Right cardiac atrium (tissue), 5 donors: Measurements from ENCODE around the gene ZNF431. TPM values are rescaled to one million over a fixed set of nuclear protein-coding genes. Genes with fewer than 3 reads are reported as not detected.

Source experiments
- ATAC-seq, 2 donors: fragments of 200-7000 bp; cut with Tn5 transposase; one replicate each; pipeline versions ENCODE4 v1.8.0 to v1.9.1; 2020; ENCODE audit warnings: moderate library complexity in 2 of 2, mild to moderate bottlenecking in 1 of 2
- DNase-seq, 3 donors: peaks; one replicate each; pipeline ENCODE4 v3.0.0-alpha.2; 2020
- H3K27ac ChIP-seq: one replicate; pipeline ENCODE4 v1.5.1; 2013; ENCODE audit warnings: mild to moderate bottlenecking, low read length, control low read depth, moderate library complexity
- H3K27me3 ChIP-seq: one replicate; pipeline ENCODE4 v1.6.1; 2013; ENCODE audit not compliant: control insufficient read depth, insufficient read depth
- H3K4me1 ChIP-seq: one replicate; pipeline ENCODE4 v1.6.1; 2013; ENCODE audit warnings: low read length; ENCODE audit not compliant: control insufficient read depth, insufficient read depth
- H3K4me3 ChIP-seq: one replicate; pipeline ENCODE4 v1.5.1; 2013; ENCODE audit warnings: low read length, control low read depth
- H3K9me3 ChIP-seq: one replicate; pipeline ENCODE4 v1.6.1; 2013; ENCODE audit warnings: low read length; ENCODE audit not compliant: control insufficient read depth
- WGBS: extraction: QIAGEN DNeasy Blood & Tissue Kit; methylation state at CpG from one replicate; pipeline ENCODE4 v1.1.7; 2013; 5-methylcytosine and 5-hydroxymethylcytosine counted together
- intact Hi-C, 4 donors: fragments of 100-400 bp; cut with DNase I; formaldehyde crosslinking; loops; one replicate each; pipeline versions ENCODE4 v1.11.0 to v1.14.0; 2022 to 2023
- polyA plus RNA-seq: library from polyadenylated mRNA; stranded (reverse); fragments of 200-250 nt; gene quantifications from one replicate; pipeline ENCODE4 v1.2.3, GENCODE V29; 2013
- total RNA-seq, 4 donors: library from RNA; stranded (reverse); fragmentation: NEBNext Ultra II Directional; extraction: Animal tissue kit (Norgen Biotek cat#: 25700); gene quantifications; one replicate each; pipeline ENCODE4 v1.2.1, GENCODE V29; 2021
- donor health status: healthy with polysubstance abuse.
- donor health status: DM: no; HTN: yes; CAD: no.
- donor health status: DM: no; HTN: no; CAD: no.
- donor health status: DM: no; HTN: yes; CAD: no; lungs with severe emphysema.
- donor health status: DM: yes; HTN: yes; CAD: no.

Gene ZNF431
- total and polyA plus RNA-seq, 5 donors: 6.2 to 12.5 (median 9.2) TPM

- Histone ChIP-seq H3K27ac (no peak overlapping the region), H3K4me3 (no peak overlapping the region), H3K9me3 (no peaks in the 10 kb centered on the region), H3K27me3 (no peaks in the 10 kb centered on the region), H3K4me1 (no peaks in the 10 kb centered on the region)
- WGBS: 91% methylated on average over 1 of the region's 1 CpG
- DNase-seq (no peak), ATAC-seq (no peak)
- intact Hi-C loops: no loop called here
These were observed 5.7 kb downstream of the ZNF431 start for GRCh38 chr19:21147540-21147939.

- ATAC-seq: no peak
These were observed 6.8 kb downstream of the ZNF431 start for GRCh38 chr19:21148681-21149080.

GRCh38 chr19:21149877-21150276, 8.0 kb downstream of the ZNF431 start:
- intact Hi-C loops: no loop called here
- Histone ChIP-seq H3K27ac (no peak overlapping the region), H3K27me3 (no peaks in the 10 kb centered on the region), H3K4me3 (no peak overlapping the region), H3K4me1 (no peaks in the 10 kb centered on the region), H3K9me3 (no peaks in the 10 kb centered on the region)
- ATAC-seq (no peak), DNase-seq (no peak)
- WGBS: 97% methylated on average over 6 of the region's 6 CpGs

More at GRCh38 chr19:21148681-21149080, 6.8 kb downstream of the ZNF431 start:
- no peak for DNase-seq
- intact Hi-C loops: no loop called here
- H3K9me3 ChIP-seq: no peaks in the 10 kb centered on the region
- no peak overlapping the region for H3K27ac ChIP-seq
- H3K4me3 ChIP-seq: no peak overlapping the region
- no peaks in the 10 kb centered on the region for H3K4me1 ChIP-seq
- no peaks in the 10 kb centered on the region for H3K27me3 ChIP-seq

- Histone ChIP-seq H3K4me1 (no peaks in the 10 kb centered on the region), H3K4me3 (no peak overlapping the region), H3K27ac (no peak overlapping the region), H3K27me3 (no peaks in the 10 kb centered on the region), H3K9me3 (no peaks in the 10 kb centered on the region)
- intact Hi-C loops: no loop called here
- WGBS: 94% methylated on average over 1 of the region's 1 CpG
- no peak for DNase-seq
- no peak for ATAC-seq
These were observed 9.6 kb downstream of the ZNF431 start for GRCh38 chr19:21151460-21151859.

GRCh38 chr19:21158523-21159135, 16.8 kb downstream of the ZNF431 start:
- intact Hi-C loops: no loop called here
- ATAC-seq (no peak), DNase-seq (no peak)
- Histone ChIP-seq H3K27me3 (no peaks in the 10 kb centered on the region), H3K4me3 (no peak overlapping the region), H3K4me1 (no peaks in the 10 kb centered on the region), H3K9me3 (no peaks in the 10 kb centered on the region), H3K27ac (no peak overlapping the region)
- WGBS: 90% methylated on average over 1 of the region's 1 CpG

GRCh38 chr19:21164541-21164940, 22.7 kb downstream of the ZNF431 start:
- Histone ChIP-seq H3K4me1 (no peaks in the 10 kb centered on the region), H3K27ac (no peak overlapping the region), H3K4me3 (no peak overlapping the region), H3K27me3 (no peaks in the 10 kb centered on the region), H3K9me3 (no peaks in the 10 kb centered on the region)
- intact Hi-C loops: no loop called here
- ATAC-seq (no peak), DNase-seq (no peak)
- 97% methylated on average over 5 of the region's 5 CpGs for WGBS

- ATAC-seq: no peak
- no peaks in the 10 kb centered on the region for H3K27me3 ChIP-seq
- H3K4me1 ChIP-seq: no peaks in the 10 kb centered on the region
- no peak overlapping the region for H3K4me3 ChIP-seq
- intact Hi-C loops: no loop called here
- no peak overlapping the region for H3K27ac ChIP-seq
- no peak for DNase-seq
- WGBS: 88% methylated on average over 2 of the region's 2 CpGs
- no peaks in the 10 kb centered on the region for H3K9me3 ChIP-seq
These were observed 24.6 kb downstream of the ZNF431 start for GRCh38 chr19:21166436-21166835.

- ATAC-seq (no peak), DNase-seq (no peak)
- Histone ChIP-seq H3K4me1 (no peaks in the 10 kb centered on the region), H3K27ac (no peak overlapping the region), H3K9me3 (no peaks in the 10 kb centered on the region), H3K27me3 (no peaks in the 10 kb centered on the region), H3K4me3 (no peak overlapping the region)
- intact Hi-C loops: no loop called here
- 42% methylated on average over 7 of the region's 7 CpGs for WGBS
These were observed 55.9 kb downstream of the ZNF431 start for GRCh38 chr19:21197590-21198295.

GRCh38 chr19:21202865-21203494, 61.1 kb downstream of the ZNF431 start:
- no peaks in the 10 kb centered on the region for H3K4me1 ChIP-seq
- WGBS: 48% methylated on average over 9 of the region's 9 CpGs
- no peak overlapping the region for H3K27ac ChIP-seq
- no peak overlapping the region for H3K4me3 ChIP-seq
- H3K27me3 ChIP-seq: no peaks in the 10 kb centered on the region
- no peaks in the 10 kb centered on the region for H3K9me3 ChIP-seq
- DNase-seq (no peak), ATAC-seq (peak in 1 of 2 donors; percentile 61)
- intact Hi-C loops: loop anchor here in 2 of 4 donors (5.0 to 10.0 kb wide), 2 partner anchors 272 to 279 kb away; no protein-coding TSS in a partner anchor

GRCh38 chr19:21210037-21210621, 68.3 kb downstream of the ZNF431 start:
- Histone ChIP-seq H3K4me1 (no peaks in the 10 kb centered on the region), H3K27me3 (no peaks in the 10 kb centered on the region), H3K9me3 (no peaks in the 10 kb centered on the region), H3K4me3 (no peak overlapping the region), H3K27ac (no peak overlapping the region)
- 35% methylated on average over 6 of the region's 6 CpGs for WGBS
- DNase-seq (no peak), ATAC-seq (no peak)
- intact Hi-C loops: no loop called here

- no peak overlapping the region for H3K4me3 ChIP-seq
- H3K4me1 ChIP-seq: no peaks in the 10 kb centered on the region
- no peak overlapping the region for H3K27ac ChIP-seq
- H3K27me3 ChIP-seq: no peaks in the 10 kb centered on the region
- no peaks in the 10 kb centered on the region for H3K9me3 ChIP-seq
- intact Hi-C loops: no loop called here
- ATAC-seq (no peak), DNase-seq (no peak)
These were observed 79.9 kb downstream of the ZNF431 start for GRCh38 chr19:21221693-21222092.
